GM18870 (cell line): Measurements from ENCODE around the gene NHS.

Source experiments
- ATAC-seq: cut with Tn5 transposase; IDR thresholded peaks from one replicate; pipeline ENCODE4 v1.9.1; 2021; ENCODE audit warnings: moderate library complexity; ENCODE audit not compliant: unreplicated experiment

NHS gene

GRCh38 chrX:17374619-17375366, at the start of gene NHS:
Gene NHS (plus strand): TSS chrX:17375200. CDS start chrX:17375758, 558 bp downstream.
- no peak for ATAC-seq

- no peak for ATAC-seq
Measured at GRCh38 chrX:17328837-17329236, 46.2 kb upstream of the NHS start.

- no peak for ATAC-seq
Measured at GRCh38 chrX:17336377-17336776, 38.6 kb upstream of the NHS start.

- no peak for ATAC-seq
Measured at GRCh38 chrX:17355976-17356375, 19.0 kb upstream of the NHS start.

- no peak for ATAC-seq
Measured at GRCh38 chrX:17359500-17359899, 15.5 kb upstream of the NHS start.

- no peak for ATAC-seq
Measured at GRCh38 chrX:17361620-17362019, 13.4 kb upstream of the NHS start.

GRCh38 chrX:17368002-17368401, 7.0 kb upstream of the NHS start:
- no peak for ATAC-seq

- ATAC-seq: no peak
Measured at GRCh38 chrX:17369309-17369708, 5.7 kb upstream of the NHS start.

- ATAC-seq: no peak
Measured at GRCh38 chrX:17370191-17370590, 4.8 kb upstream of the NHS start.

- no peak for ATAC-seq
Measured at GRCh38 chrX:17372052-17372451, 2.9 kb upstream of the NHS start.

- no peak for ATAC-seq
Measured at GRCh38 chrX:17373337-17373736, 1.7 kb upstream of the NHS start.

- no peak for ATAC-seq
Measured at GRCh38 chrX:17375367-17375636, 302 bp downstream of the NHS start.

- ATAC-seq: no peak
Measured at GRCh38 chrX:17375637-17376430, 834 bp downstream of the NHS start.

- ATAC-seq: no peak
Measured at GRCh38 chrX:17376431-17377077, 1.6 kb downstream of the NHS start.

- ATAC-seq: no peak
Measured at GRCh38 chrX:17377091-17377717, 2.2 kb downstream of the NHS start.

GRCh38 chrX:17377795-17378194, 2.8 kb downstream of the NHS start:
- no peak for ATAC-seq

- ATAC-seq: no peak
Measured at GRCh38 chrX:17380221-17380620, 5.2 kb downstream of the NHS start.

GRCh38 chrX:17390419-17390850, 15.4 kb downstream of the NHS start:
- no peak for ATAC-seq

GRCh38 chrX:17395154-17395553, 20.2 kb downstream of the NHS start:
- no peak for ATAC-seq

GRCh38 chrX:17397074-17397473, 22.1 kb downstream of the NHS start:
- no peak for ATAC-seq

GRCh38 chrX:17403189-17403691, 28.2 kb downstream of the NHS start:
- no peak for ATAC-seq
